Right lung (tissue), 5 donors: ENCODE data around the gene USH1C. TPM values are rescaled to one million over a fixed set of nuclear protein-coding genes. Genes with fewer than 3 reads are reported as not detected.
A peak's percentile ranks its signal among the peaks of the same experiment; 100 is the strongest.

Experiments used
- DNase-seq, 2 donors: peaks; one replicate each; pipeline ENCODE4 v3.0.0-alpha.2; 2013
- polyA plus RNA-seq, 5 donors: library from polyadenylated mRNA; unstranded; fragments of 120-200 nt; gene quantifications; one replicate each; pipeline versions ENCODE4 v1.2.1 to v1.2.3, GENCODE V29; 2013; ENCODE audit warnings: inconsistent platforms in 1 of 5, low replicate concordance in 1 of 5; ENCODE audit not compliant: insufficient read length in 5 of 5, insufficient read depth in 1 of 5

The USH1C gene
- polyA plus RNA-seq, 5 donors, result 0.26 to 0.88 (median 0.33) TPM

DNA sequence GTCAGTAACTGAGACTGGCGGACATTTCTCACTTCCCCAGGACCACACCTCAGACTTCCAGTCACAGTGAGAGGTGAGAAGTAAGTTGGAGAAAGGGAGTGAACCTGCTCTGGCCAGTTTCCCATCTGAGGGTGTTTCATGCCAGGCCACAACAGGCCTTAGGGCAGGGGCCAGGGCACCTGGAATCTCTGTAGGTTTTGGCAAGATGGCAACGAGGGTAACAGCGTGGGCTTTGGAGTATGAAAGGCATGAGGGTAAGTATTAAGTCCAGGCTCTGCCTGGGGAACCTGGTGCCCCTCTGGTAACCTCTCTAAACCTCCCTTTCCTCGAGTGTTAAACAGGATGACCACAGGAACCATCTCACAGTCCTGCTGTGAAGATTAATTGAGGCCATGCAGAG lies 39.1 kb downstream of the USH1C start:
- no peak for DNase-seq

DNA sequence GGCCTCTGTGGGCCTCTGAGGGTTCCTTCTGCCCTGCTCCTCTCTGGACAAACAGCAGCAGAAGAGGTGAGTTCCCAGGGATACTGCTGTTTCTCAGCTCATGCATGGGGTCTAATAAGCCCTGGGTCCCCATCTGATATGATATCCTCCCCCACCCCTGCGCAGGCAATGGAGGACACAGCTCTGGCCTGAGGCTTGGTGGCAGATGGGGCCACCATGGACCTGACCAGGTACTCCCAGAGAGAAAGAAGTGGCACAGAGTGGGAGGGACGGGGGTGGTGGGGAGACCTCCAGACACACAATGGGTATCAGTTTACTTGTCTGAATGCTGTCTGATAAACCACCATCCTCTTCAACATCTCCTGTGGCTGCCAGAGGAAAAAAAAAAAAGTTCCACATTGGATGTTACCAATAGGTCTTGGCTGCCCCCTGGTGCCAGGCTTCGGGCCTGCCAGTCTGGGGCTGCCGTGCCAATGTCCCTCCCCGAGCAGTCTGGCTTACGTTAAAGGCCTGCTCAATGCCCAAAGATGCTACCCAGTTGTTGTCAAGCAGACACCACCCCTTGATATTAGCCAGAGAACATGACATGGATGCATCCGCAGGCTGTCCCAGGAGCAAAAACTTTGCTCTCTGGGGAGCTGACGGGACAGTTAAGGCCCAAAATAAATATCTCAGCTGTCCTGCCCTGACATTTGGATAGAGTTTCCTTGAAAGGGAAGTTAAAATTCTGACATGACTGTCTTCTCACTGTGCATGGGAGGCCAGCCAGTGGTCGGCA lies 39.7 kb downstream of the USH1C start:
- peak; percentile 36 to 48 for DNase-seq

DNA sequence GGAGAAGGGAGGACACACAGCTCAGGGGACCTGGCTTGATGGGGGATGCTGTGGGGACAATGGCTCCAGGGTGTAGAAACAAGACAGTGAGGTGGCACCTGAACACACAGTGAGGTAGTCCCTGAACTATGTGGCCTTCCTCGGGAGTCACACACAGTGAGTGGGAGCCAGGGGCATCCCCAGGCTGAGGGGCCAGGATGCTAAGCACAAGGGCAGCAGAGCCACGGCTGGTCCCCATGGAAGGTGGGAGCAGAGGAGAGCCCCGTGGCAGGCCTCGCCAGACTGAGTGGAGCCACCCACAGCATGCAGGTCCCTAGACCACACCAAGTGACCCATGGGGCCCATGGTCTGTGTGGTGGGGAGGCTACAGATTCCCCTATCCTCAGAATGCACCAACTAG lies 41.6 kb downstream of the USH1C start:
- DNase-seq, result no peak

DNA sequence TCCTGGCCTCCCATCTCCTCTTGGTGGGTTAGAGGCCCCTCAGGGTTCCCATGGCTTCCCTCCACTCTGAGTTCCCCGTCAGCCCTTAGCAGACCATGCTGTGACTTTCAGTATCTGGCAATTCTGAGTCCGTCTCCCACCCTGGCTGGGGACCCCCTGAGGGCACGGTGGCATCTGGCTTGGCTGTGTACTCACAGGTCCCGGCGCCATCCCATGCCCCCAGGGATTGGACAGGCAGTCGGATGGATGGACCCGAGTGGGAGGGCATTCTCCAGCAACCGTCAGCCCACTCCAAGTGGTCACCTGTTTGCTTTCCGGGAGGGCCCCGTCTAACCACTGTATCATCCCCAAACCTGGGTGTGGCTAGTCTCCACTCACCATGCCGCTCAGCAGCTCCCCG lies 43.5 kb downstream of the USH1C start:
- DNase-seq, result no peak

DNA sequence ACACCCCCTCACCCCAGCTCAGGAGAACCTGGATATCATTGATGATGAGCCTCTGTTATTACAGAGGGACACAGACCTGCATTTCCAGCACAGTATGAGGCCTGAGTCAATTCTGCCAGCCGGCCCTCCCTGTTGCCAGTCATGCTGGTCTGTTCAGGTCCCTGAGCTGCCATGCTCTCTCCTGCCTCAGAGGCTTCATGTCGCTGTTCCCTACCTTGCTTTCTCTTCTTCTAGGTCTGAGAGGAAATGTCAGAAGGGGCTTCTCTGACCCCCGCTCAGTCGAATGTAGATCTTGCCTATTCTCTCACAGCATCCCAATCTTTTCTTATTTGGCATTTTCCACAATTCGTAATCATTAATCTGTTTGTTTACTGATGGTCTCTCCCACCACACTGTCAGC lies 45.7 kb downstream of the USH1C start:
- no peak for DNase-seq

DNA sequence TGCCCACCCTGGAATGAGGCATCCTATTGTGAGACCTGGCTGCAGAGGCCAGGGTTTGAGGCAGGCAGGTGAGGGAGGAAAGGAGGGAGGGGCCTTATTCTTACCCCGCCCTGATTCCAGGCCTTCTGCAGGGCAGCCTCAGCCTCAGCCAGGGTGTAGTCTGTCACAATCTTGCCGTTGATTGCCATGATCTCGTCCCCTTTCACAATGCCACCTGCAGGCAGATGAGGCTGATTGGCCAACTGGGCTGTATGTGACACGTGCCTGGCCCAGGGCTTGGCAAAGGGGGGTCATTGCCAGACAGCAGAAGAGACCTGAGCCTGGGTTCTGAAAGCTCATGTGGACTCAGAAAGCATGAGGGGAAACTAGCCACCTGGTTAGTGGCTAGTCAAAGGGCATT lies 46.2 kb downstream of the USH1C start:
- no peak for DNase-seq

DNA sequence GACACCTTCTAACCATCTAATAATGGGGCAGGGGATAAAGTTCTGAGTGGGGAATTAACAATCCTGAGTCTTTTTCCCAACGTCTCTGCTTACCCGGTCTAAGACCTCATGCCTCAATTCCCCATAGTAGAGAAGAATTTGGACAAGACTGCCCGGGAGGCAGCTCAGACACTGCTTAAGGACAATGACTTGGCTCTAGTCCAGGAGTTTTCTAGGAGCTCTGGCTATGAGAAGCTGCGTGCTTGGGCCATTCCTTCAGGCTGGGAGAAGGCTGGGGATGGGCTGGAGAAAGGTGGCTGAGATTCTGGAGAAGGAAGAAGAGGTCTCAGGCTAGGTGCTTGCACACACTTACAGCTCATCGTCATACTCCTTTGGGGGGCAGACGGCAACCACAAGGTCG lies 47.8 kb downstream of the USH1C start:
- DNase-seq, result peak in 1 of 2 donors; percentile 20

DNA sequence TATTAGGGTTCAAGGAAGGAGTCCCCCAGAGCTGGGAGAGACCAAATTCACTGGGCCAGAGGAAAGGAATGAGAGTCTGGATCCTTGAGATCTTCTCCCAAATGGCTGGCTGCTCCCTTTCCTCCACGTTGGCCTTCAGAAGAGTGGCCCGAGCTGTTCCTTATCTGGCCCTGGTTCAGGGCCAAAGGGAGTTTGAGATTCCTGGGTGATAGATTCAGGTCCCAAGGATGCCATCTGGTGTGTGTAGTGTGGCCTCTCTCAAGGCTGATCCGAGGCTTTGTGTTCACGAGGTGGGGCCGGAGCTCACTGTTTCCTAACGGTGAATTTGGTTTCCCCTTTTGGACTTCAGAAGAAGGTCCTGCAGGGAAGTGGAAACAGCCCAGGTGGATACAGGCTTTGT lies 50.2 kb downstream of the USH1C start:
- DNase-seq, result no peak

DNA sequence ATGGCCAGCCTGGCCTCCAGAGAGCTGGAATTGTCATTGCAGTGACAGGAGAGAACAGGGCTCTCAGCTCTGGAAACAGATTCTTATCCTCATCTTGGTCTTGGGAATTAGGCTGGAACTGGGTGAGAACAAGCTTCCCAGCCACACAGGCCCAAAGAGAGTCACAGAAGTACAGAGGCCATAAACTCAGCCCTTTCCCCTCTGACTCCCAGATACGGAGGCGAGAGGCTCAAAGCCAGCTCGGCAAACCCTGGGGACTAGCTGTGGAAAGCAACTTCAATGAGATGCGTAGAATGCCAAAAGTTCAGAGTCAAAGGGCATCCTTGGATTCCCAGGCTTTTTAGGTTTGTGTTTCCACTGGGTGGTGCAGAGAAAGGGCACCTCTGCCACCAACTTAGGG lies 53.3 kb downstream of the USH1C start:
- DNase-seq, result no peak

GRCh38 chr11:17490232-17490631 lies 54.0 kb downstream of the USH1C start:
- no peak for DNase-seq

DNA sequence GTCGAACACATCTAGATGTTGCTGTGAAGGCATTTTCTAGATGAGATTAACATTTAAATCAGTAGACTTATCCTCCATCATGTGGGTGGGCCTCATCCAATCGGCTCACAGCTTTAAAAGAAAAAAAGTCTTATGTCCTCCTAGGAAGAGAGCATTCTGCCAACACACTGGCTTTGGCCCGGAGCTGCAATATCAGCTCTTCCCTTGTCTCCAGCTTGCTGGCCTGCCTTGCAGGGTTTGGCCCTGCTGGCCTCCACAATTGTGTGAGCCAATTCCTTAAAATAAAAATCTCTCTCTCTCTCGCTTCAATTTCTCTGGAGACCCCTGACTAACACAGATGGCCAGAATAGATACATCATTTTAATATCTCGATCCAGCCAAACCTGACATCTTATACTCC lies 54.5 kb downstream of the USH1C start:
- no peak for DNase-seq

GRCh38 chr11:17488563-17488962 lies 55.7 kb downstream of the USH1C start:
- no peak for DNase-seq

- no peak for DNase-seq
Observed at GRCh38 chr11:17486646-17487045, 57.6 kb downstream of the USH1C start.

- no peak for DNase-seq
Observed at GRCh38 chr11:17483505-17483904, 60.7 kb downstream of the USH1C start.

GRCh38 chr11:17481905-17482304 lies 62.3 kb downstream of the USH1C start:
- DNase-seq, result no peak

- peak in 1 of 2 donors; percentile 14 for DNase-seq
Observed at GRCh38 chr11:17479284-17480214, 64.7 kb downstream of the USH1C start.

GRCh38 chr11:17478070-17478469 lies 66.1 kb downstream of the USH1C start:
- DNase-seq, result no peak

DNA sequence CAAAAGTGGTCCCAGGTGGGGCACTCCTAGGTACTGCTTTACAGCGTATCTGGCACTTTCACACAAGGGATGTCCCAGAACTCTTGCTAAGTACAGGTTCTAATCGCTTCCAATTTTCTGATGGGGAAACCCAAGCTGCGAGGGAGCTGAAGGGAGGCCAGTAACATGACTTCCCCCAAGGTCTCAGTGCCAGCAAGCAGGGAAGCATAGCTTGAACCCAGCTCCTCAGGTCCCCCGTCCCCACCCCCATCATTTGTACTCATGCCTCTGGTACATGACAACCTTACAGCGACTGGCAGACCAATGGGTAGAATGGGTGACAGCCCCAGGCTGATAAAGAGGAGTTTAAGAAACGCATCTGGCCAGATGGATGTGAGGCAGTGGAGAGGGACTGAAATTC lies 66.9 kb downstream of the USH1C start:
- DNase-seq, result no peak

- no peak for DNase-seq
Observed at GRCh38 chr11:17477084-17477333, 67.2 kb downstream of the USH1C start.

- DNase-seq, result peak in 1 of 2 donors; percentile 12
Observed at GRCh38 chr11:17476317-17477083, 67.7 kb downstream of the USH1C start, which contains the start of gene ABCC8. ABCC8 (minus strand) TSS chr11:17476845; CDS start chr11:17476776, 69 bp downstream.

- no peak for DNase-seq
Observed at GRCh38 chr11:17475666-17476316, 68.4 kb downstream of the USH1C start.
